Measurements from ENCODE around the gene MIER2.

GRCh38 chr19:292951-293350 is 51.6 kb downstream of the MIER2 start:
- TF ChIP-seq CTCF (IDR thresholded peaks at IDR 0.05) (no peak), ZFX (IDR thresholded peaks at IDR 0.05; ENCODE audit: borderline replicate concordance) (no peak)

Measured in 22Rv1 (cell line).